HG02642 (cell line): ENCODE measurements around the gene FGGY.
"Not testable (repeated sequence)": the region's sequence is repeated elsewhere in the genome, so short reads cannot be mapped to it uniquely, and the experiment has no call there.

Experiments
- ATAC-seq: cut with Tn5 transposase; IDR thresholded peaks from one replicate; pipeline ENCODE4 v1.9.1; 2021; ENCODE audit warnings: mild to moderate bottlenecking; ENCODE audit not compliant: unreplicated experiment, poor library complexity

FGGY gene

GRCh38 chr1:59653142-59653958, 356.5 kb downstream of the FGGY start:
- ATAC-seq: not testable (repeated sequence)

GRCh38 chr1:59653968-59654367, 357.1 kb downstream of the FGGY start:
- ATAC-seq: no peak

GRCh38 chr1:59657873-59658465, 361.1 kb downstream of the FGGY start:
- no peak for ATAC-seq

GRCh38 chr1:59664166-59664565, 367.3 kb downstream of the FGGY start:
- no peak for ATAC-seq

GRCh38 chr1:59666106-59666505, 369.2 kb downstream of the FGGY start:
- no peak for ATAC-seq

GRCh38 chr1:59667020-59667419, 370.1 kb downstream of the FGGY start:
- no peak for ATAC-seq

GRCh38 chr1:59669752-59670312, 372.9 kb downstream of the FGGY start:
- no peak for ATAC-seq

- ATAC-seq: no peak
Observed at GRCh38 chr1:59670662-59671061, 373.8 kb downstream of the FGGY start.

- ATAC-seq: no peak
Observed at GRCh38 chr1:59671066-59671952, 374.4 kb downstream of the FGGY start.

- ATAC-seq: no peak
Observed at GRCh38 chr1:59671953-59672305, 375.0 kb downstream of the FGGY start.

GRCh38 chr1:59672851-59673572, 376.1 kb downstream of the FGGY start:
- no peak for ATAC-seq

- ATAC-seq: no peak
Observed at GRCh38 chr1:59673573-59674450, 376.9 kb downstream of the FGGY start.

GRCh38 chr1:59674595-59674994, 377.7 kb downstream of the FGGY start:
- ATAC-seq: no peak

GRCh38 chr1:59675936-59676335, 379.0 kb downstream of the FGGY start:
- ATAC-seq: no peak

- no peak for ATAC-seq
Observed at GRCh38 chr1:59678040-59678439, 381.1 kb downstream of the FGGY start.

- no peak for ATAC-seq
Observed at GRCh38 chr1:59678493-59679228, 381.8 kb downstream of the FGGY start.

GRCh38 chr1:59680044-59680443, 383.1 kb downstream of the FGGY start:
- ATAC-seq: no peak

- ATAC-seq: no peak
Observed at GRCh38 chr1:59682396-59683080, 385.6 kb downstream of the FGGY start.
